ENCODE measurements around the gene RPS6KA5.
"Not testable (repeated sequence)": the region's sequence is repeated elsewhere in the genome, so short reads cannot be mapped to it uniquely, and the experiment has no call there.

RPS6KA5 gene

DNA sequence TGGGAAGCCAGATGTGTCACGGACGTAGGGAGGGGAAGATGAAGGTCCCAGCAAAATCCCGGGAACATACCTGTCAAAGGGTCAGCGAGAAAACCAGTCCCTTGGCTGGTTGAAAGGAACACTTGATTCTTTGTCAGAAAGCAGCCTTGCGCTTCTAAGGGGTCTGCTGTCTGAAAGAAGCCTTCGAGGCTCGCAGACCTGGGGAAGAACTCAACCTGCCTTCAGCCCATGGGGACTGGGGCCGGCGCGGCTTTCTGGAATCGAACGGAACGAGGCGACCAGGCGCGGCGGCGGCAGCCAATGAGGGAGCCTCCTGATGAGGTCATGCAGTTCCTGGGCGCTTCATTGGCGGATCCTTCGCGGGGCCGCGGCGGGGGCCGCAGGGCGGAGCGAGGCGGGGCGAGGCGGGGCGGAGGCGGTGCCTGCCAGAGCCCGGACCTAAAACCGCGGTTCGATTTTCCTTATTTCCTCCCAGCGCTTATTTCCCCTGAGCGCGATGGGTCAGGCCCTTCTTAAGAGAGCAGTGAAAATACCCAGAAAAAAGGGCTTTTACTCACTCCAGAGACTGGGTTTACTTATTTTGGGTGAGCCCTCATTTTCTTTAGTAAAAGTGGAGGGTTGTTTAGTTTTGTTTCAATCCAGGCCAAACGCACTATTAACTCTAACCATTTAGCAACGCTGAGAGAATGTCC, 232.4 kb downstream of the RPS6KA5 start:
- DNase-seq: peak; percentile 75

DNA sequence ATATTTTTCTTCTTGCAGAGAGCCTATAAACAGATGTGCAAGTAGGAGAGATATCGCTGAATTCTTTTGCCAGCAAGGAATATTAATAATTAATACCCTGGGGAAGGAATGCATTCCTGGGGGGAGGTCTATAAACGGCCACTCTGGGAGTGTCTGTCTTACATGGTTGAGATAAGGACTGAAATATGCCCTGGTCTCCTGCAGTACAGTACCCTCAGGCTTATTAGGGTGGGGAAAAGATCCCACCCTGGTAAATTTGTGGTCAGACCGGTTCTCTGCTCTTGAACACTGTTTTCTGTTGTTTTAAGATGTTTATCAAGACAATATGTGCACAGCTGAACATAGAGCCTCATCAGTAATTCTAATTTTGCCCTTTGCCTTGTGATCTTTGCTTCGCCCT, 236.9 kb downstream of the RPS6KA5 start:
- DNase-seq: not testable (repeated sequence)

DNA sequence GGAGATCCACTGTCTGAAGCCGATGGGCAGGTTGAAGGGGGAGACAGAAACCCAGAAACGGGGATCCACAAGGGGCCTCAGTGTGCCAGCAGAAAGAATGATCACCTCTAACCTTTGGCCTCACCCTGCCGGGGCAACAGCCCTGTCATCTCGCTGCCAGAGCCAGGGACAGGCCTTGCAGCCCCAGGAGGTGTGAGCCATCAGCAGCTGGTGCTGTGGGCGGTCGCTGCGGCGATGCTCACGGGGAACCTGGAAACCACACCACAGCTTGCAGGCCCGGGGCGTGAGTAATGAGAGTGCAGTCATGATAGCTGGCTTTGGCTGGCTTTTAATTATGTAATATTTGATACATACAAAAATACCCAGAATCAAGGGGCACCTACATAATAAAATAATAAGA, 239.5 kb downstream of the RPS6KA5 start:
- peak; percentile 26 for DNase-seq

DNA sequence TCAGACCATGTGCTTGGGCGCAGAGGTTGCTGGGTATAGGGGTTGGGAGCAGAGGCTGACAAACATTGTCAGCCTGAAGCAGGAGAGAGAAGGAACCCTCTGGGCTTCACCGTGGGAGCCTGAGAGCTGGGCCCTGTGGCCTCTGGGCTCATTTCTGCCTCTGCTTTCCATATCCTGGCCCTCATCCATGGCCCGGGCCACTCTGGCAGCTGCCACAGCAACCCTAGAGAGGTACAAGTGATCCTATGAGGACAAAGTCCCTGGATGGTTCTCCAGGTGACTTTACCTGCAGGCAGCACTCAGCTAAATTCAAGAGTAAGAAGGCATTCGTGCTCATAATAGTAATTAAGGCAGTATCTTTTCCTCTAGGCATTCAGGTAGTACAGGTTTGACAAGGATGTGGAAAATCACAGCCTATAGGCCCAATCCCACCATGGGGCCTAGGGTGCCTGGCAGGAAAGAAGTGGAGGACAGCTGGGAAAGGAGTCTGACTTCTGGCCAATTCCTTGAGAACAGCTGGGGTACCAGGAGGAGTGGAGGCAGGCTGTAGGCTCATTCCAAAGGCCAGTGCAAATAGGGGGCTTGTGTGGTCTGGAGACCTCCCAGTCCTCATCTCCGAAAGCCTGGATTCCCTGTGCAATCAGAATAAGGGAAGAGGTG, 240.6 kb downstream of the RPS6KA5 start:
- DNase-seq: no peak

- DNase-seq: no peak
These were observed 241.7 kb downstream of the RPS6KA5 start for GRCh38 chr14:90818715-90819114.

GRCh38 chr14:90816681-90817436, 243.6 kb downstream of the RPS6KA5 start:
- DNase-seq: no peak

- DNase-seq: no peak
These were observed 244.4 kb downstream of the RPS6KA5 start, which contains the start of gene TTC7B for GRCh38 chr14:90815822-90816662. TTC7B (minus strand) TSS chr14:90816430; CDS start chr14:90816295, 135 bp downstream.

DNA sequence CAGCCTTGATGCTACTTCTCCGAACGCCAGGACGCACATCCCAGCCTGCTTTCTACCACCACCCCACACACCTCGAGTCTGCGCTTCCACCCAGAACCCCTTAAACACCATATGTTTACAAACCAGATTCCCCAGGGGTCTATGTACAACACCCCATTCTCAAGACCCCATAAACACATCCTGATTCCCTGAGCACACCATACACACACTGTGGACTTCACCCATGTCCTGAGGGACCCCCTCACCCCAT, 244.9 kb downstream of the RPS6KA5 start:
- DNase-seq: no peak

DNA sequence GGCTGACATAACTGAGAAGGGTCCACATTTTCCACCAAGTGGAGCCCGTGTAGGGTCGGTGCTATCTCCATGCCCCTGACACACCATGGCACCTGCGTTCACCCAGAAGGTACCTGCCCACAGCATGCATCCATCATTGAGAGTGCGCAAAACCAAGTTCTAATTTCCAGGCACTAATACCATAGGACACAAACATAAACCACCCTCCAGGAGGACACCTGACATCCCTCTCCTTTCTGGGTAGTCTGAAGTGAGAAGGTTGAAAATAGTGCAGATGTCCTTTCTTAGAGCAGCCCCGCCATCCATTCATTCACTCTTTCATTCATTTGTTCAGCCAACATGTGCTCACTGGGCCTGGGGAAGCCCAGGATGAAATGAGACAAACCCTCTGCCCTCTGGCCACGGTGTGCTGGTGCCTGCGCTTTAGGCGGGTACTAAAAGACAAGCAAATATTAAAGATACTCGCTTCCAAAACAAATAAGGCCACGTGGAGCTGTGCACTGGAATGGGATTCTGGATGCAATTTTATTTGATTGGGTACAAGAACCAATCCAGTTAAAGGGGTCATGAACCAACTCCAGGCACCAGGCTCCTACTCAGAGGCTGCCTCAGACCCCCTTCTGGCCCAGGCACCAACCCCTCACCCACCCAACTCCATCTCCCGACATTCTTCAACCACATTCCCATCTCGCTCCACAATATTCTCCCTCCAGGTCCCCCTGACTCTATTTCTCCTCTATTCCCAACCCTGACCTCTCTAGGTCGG, 245.5 kb downstream of the RPS6KA5 start:
- DNase-seq: no peak

DNA sequence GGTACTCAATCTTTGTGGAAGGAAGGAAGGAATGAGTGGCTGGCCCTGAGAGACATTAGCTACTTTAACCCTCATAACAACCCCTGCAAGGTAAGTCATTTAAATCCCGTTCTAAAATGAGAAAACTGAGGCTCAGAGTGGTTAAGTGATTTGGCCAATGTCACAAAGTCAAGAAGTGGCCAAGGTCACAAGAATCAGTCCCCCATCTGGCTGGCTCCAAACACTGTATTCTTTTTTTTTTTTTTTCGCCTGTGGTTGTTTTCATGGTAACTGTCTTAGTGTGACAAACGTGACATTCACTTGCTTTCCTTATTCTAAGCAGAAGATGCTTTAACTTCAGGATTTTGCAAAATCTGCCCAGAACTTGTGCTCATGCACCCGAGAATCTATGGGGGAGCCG, 247.0 kb downstream of the RPS6KA5 start:
- no peak for DNase-seq

DNA sequence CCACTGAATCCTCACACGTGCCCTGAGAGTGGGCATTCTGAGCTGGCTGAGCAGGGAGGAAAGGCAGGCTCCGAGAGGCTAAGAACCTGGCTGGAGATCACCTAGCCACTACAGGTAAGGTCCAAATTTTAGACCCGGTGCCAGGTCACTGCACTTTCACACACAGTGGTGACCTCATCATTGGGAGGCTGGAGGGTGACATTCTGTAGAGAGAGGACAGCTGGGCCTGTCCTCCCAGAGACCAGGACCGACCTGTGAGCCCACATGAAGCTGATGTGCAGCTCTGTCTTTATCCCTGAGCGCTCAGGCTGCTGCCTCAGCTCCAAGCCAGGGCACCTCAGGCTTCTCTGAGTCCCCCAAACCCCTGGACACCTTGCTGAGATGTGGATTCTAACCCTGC, 248.3 kb downstream of the RPS6KA5 start:
- DNase-seq: no peak

GRCh38 chr14:90811641-90812040, 248.8 kb downstream of the RPS6KA5 start:
- DNase-seq: no peak

- no peak for DNase-seq
These were observed 249.6 kb downstream of the RPS6KA5 start for GRCh38 chr14:90810806-90811205.

DNA sequence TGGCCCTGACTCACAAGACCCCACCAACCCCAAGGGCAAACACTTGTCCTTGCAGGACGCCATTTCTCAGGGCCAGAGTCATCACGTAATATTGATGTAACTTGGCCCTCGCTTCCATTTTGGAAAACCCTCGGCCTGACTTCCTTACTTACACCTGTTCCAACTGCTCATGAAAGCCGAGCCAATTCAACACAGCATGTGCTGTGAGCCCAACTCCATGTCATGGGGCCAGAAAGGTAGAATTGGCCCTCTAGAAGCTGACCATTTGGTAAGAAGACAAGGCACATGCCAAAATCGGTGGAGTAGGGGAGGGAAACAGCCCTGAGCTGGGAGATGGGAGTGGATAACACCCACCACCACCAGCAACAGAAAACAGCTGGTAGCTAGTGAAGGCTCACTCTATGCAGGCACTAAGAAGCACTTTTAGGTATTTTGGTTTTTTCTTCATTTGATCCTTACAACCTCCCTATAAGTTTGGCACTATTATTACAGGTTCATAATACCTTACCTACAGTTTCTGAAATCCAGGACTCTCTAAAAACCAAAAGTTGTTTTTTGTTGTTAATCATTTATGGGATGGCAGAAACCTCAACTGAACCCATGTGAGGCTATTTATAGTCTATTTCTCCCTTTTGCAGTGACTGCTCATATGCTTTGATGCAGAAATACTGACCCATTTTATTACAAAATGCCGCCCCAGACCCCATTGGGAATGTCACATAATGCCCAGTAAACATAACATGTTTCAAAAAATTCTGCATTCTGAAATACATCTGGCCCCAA, 250.7 kb downstream of the RPS6KA5 start:
- DNase-seq: no peak

GRCh38 chr14:90808759-90809529, 251.5 kb downstream of the RPS6KA5 start:
- no peak for DNase-seq

- DNase-seq: no peak
These were observed 253.4 kb downstream of the RPS6KA5 start for GRCh38 chr14:90807060-90807459.

DNA sequence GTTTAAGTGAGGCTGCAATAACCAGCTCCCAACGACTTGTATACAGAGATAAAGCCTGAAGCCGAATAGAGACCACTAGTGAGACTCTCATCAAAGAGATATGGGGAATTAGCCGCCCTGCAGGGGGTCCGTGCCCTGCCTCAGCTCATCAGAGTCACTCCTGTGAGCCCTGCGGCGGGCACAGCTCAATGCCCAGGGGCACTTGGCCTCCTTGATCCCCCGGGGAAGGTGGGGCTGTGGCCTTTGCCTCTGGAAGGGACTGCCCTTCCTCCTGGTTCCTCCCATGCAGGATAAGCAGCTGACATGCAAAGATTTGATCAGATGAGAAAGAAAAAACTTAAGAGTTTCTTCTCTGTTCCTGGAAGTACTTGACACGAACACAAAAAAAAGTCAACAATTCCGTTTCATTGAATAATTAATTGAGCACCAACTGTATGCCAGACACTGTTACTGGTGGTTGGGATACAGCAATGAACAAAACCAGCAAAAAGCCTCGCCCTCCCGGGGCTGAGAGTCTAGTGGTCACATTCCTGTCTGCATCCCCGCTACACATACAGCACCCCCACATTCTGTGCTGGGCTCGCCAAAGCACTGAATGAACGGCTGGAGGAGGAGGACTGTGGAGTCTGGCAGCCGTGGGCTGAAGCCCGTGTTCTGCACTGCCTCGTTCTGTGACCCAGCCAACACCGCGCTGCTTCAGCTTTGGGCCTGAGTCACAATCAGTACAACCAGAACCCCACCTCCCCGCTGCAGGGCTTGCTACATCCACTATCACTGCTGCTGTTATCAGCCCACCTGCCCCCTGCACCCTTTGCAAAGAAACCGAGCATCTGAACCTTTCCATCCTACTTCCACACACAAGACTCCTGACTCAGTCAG, 254.5 kb downstream of the RPS6KA5 start:
- DNase-seq: no peak

DNA sequence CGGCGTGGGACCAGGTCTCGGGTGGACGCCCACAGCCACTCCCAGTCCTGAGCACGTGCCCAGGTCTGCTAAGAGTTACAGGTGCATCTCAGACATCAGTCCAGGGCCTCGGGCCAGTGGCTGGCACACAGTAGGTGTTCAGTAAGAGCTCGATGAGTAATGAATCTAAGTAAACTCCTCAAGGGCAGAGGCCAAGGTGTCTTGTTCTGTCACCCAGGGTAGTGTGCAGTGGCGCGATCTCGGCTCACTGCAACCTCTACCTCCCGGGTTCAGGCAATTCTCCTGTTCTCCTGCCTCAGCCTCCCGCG, 255.4 kb downstream of the RPS6KA5 start:
- DNase-seq: no peak

- no peak for DNase-seq
These were observed 256.0 kb downstream of the RPS6KA5 start for GRCh38 chr14:90804292-90805083.
